Measurements from ENCODE around the gene IRAG1. TPM values are rescaled to one million over a fixed set of nuclear protein-coding genes. Genes with fewer than 3 reads are reported as not detected.

Gene IRAG1
- total and polyA plus RNA-seq, 2 donors (not counting 3 experiments of a cell fraction or from before 2014, with no cell fraction given): 0.22 to 0.38 TPM

GRCh38 chr11:10683429-10683828 is 10.1 kb downstream of the IRAG1 start:
- FAIRE-seq: no peak
- no peak overlapping the region for H3K9ac ChIP-seq (replicated peaks; ENCODE audit: extremely low read depth, insufficient read depth, low read length)
- H3K36me3 ChIP-seq (ENCODE audit: control insufficient read depth in 2 of 2, extremely low read depth in 1 of 2, insufficient read depth in 2 of 2, low read length in 2 of 2): no peaks in the 10 kb centered on the region
- DNase-seq (ENCODE audit: low read depth, low spot score): no peak
- H2AFZ ChIP-seq (ENCODE audit: low read depth, low read length): no peak overlapping the region
- dilution Hi-C loops (cut with MboI; ENCODE audit: extremely low pct_ligation_motif_present, low sequenced_read_pairs) (no loop called here), intact Hi-C loops (cut with micrococcal nuclease) (no loop called here)
- BruUV-seq (replicated peaks): no TSS peak
- no peak for TF ChIP-seq FOS (IDR thresholded peaks at IDR 0.05; ENCODE audit: borderline replicate concordance, insufficient read depth, low read length)
- TF ChIP-seq POLR2AphosphoS5 (IDR thresholded peaks at IDR 0.05; ENCODE audit: insufficient read depth, low read depth, low read length): no peak
- TF ChIP-seq EZH2 (IDR thresholded peaks at IDR 0.05; ENCODE audit: borderline replicate concordance, low read depth, low read length, severe bottlenecking): no peak
- TF ChIP-seq MYC (IDR thresholded peaks at IDR 0.05; ENCODE audit: low read depth, low read length): no peak
- TF ChIP-seq MAX (IDR thresholded peaks at IDR 0.05; ENCODE audit: insufficient read depth, insufficient read length): no peak
- no peak for TF ChIP-seq POLR2A (IDR thresholded peaks at IDR 0.05; ENCODE audit: low read depth, low read length)
- TF ChIP-seq GATA2 (IDR thresholded peaks at IDR 0.05; ENCODE audit: insufficient read depth, insufficient read length, low read depth, low read length): no peak
- TF ChIP-seq, protein P1, sequence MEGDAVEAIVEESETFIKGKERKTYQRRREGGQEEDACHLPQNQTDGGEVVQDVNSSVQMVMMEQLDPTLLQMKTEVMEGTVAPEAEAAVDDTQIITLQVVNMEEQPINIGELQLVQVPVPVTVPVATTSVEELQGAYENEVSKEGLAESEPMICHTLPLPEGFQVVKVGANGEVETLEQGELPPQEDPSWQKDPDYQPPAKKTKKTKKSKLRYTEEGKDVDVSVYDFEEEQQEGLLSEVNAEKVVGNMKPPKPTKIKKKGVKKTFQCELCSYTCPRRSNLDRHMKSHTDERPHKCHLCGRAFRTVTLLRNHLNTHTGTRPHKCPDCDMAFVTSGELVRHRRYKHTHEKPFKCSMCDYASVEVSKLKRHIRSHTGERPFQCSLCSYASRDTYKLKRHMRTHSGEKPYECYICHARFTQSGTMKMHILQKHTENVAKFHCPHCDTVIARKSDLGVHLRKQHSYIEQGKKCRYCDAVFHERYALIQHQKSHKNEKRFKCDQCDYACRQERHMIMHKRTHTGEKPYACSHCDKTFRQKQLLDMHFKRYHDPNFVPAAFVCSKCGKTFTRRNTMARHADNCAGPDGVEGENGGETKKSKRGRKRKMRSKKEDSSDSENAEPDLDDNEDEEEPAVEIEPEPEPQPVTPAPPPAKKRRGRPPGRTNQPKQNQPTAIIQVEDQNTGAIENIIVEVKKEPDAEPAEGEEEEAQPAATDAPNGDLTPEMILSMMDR (IDR thresholded peaks at IDR 0.05; ENCODE audit: extremely low read depth in 1 of 2, insufficient read depth in 1 of 2, low read depth in 1 of 2, low read length in 2 of 2): no peak
- TF ChIP-seq JUN (IDR thresholded peaks at IDR 0.05; ENCODE audit: borderline replicate concordance, insufficient read depth, insufficient read length, low read depth): no peak
- CTCF ChIA-PET: interaction anchor here (0.9 to 1.3 kb wide), 4 partner anchors 14 to 278 kb away, joined by 3 to 6 read pairs (median 4); no protein-coding TSS in a partner anchor
- POLR2A ChIA-PET: no interaction called here
- no peaks in the 10 kb centered on the region for H3K4me1 ChIP-seq (ENCODE audit: control insufficient read depth, extremely low read depth, insufficient read depth, low read length)
- no peak overlapping the region for H3K4me3 ChIP-seq (replicated peaks in 1 of 3; ENCODE audit: insufficient read depth in 1 of 3, low read depth in 1 of 3, low read length in 3 of 3)
- H3K79me2 ChIP-seq (ENCODE audit: control insufficient read depth, insufficient read depth, low read length): no peaks in the 10 kb centered on the region
- peaks cover 4 to 7% of the 10 kb centered on the region in 2 experiments for H3K27me3 ChIP-seq (ENCODE audit: control insufficient read depth in 2 of 2, insufficient read depth in 2 of 2, low read length in 2 of 2)
- H4K20me1 ChIP-seq (replicated peaks; ENCODE audit: control insufficient read depth, extremely low read depth, insufficient read depth, low read length): no peaks in the 10 kb centered on the region
- H3K9me3 ChIP-seq (replicated peaks; ENCODE audit: control insufficient read depth, insufficient read depth, low read length): no peaks in the 10 kb centered on the region
- no peak overlapping the region for H3K4me2 ChIP-seq (ENCODE audit: insufficient read depth, low read length)
- H3K9me1 ChIP-seq (replicated peaks; ENCODE audit: control insufficient read depth, extremely low read depth, insufficient read depth, low read length): no peaks in the 10 kb centered on the region
- no peak overlapping the region for H3K27ac ChIP-seq (ENCODE audit: insufficient read depth, low read depth, low read length)

All from endothelial cell of umbilical vein (primary cell).